ENCODE measurements around the gene ADAMTSL1. TPM values are rescaled to one million over a fixed set of nuclear protein-coding genes. Genes with fewer than 3 reads are reported as not detected.

The ADAMTSL1 gene
- total RNA-seq, 3 donors from 2014 or later: 3.6 to 7.5 (median 4.2) TPM

- no peak overlapping the region for H3K4me3 ChIP-seq
- H3K27ac ChIP-seq: no peak overlapping the region
- H3K27me3 ChIP-seq: no peaks in the 10 kb centered on the region
- no peaks in the 10 kb centered on the region for H3K9me3 ChIP-seq
- TF ChIP-seq CTCF (IDR thresholded peaks at IDR 0.05): no peak
- intact Hi-C loops (cut with DNase I; ENCODE audit: low total_unique reads): no loop called here
- no peaks in the 10 kb centered on the region for H3K4me1 ChIP-seq
- no peaks in the 10 kb centered on the region for H3K36me3 ChIP-seq
- DNase-seq (ENCODE audit: low spot score in 2 of 2): no peak
These were observed 474.0 kb downstream of the ADAMTSL1 start for GRCh38 chr9:18947892-18948339.

DNA sequence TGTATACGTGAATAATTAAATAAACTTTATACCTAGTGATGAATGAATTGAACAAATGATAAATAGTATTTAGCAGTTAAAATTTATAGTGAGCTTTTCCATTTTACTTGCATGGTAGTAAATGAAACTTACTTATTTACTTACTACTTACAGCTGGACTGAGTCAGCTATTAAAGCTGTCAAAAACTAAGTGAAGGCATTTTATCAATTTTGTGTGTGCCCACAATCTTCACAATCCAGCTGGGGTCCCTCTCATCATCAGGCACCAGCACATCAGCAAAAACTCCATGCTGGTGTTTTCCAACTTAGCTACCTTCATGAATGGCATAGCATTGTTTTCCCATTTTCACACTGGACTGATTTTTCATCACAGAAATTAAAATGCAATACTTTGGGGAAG is 478.0 kb downstream of the ADAMTSL1 start:
- no peak for DNase-seq (ENCODE audit: low spot score in 2 of 2)
- H3K27ac ChIP-seq: no peak overlapping the region
- TF ChIP-seq POLR2A (IDR thresholded peaks at IDR 0.05): no peak
- no peaks in the 10 kb centered on the region for H3K36me3 ChIP-seq
- no peak overlapping the region for H3K4me3 ChIP-seq
- no peaks in the 10 kb centered on the region for H3K9me3 ChIP-seq
- no peaks in the 10 kb centered on the region for H3K27me3 ChIP-seq
- intact Hi-C loops (cut with DNase I; ENCODE audit: low total_unique reads): no loop called here
- no peaks in the 10 kb centered on the region for H3K4me1 ChIP-seq

- Histone ChIP-seq H3K9me3 (no peaks in the 10 kb centered on the region), H3K4me3 (no peak overlapping the region), H3K36me3 (no peaks in the 10 kb centered on the region), H3K4me1 (no peaks in the 10 kb centered on the region), H3K27ac (no peak overlapping the region), H3K27me3 (no peaks in the 10 kb centered on the region)
- DNase-seq (ENCODE audit: low spot score in 2 of 2): no peak
- no peak for TF ChIP-seq CTCF (IDR thresholded peaks at IDR 0.05)
- no peak for TF ChIP-seq POLR2A (IDR thresholded peaks at IDR 0.05)
- no peak for TF ChIP-seq POLR2AphosphoS5 (IDR thresholded peaks at IDR 0.05)
- intact Hi-C loops (cut with DNase I; ENCODE audit: low total_unique reads): no loop called here
These were observed 481.7 kb downstream of the ADAMTSL1 start for GRCh38 chr9:18955626-18956025.
